OCI-LY3 (cell line): ENCODE data around the gene SLAMF7.

Source experiments
- EZH2phosphoT487 ChIP-seq: fragments of 200-600 bp; shearing (Covaris generic); IDR thresholded peaks from 2 replicates; pipeline ENCODE4 v1.6.1; 2018; ENCODE audit warnings: antibody characterized with exemption, mixed run types, low read depth
- TF ChIP-seq, protein P1 (sequence below): fragments of 200-600, 300-600 bp; sonication (generic); IDR thresholded peaks from 2 replicates; pipeline ENCODE4 v1.5.1; 2014; ENCODE audit warnings: antibody characterized with exemption, low read length, low read depth

DNA sequence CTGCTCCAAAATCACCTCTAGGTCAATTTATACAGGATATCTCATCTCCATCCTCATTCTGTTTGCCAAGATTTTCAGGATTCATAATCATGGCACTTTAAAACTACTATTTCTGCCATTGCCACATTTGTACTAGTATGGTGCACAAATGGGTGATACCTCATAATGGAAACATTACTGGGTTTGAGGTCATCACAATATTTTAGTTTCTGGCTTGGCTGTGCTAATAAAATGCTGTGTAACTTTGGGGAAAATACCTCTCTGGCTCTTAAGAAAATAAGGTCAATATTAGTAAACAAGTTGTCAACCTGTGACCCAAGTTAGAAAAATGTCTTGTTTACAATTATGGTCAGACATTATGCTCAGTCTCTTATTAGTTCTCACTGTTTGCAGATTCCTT is 4.7 kb upstream of the SLAMF7 start:
- TF ChIP-seq, protein P1, sequence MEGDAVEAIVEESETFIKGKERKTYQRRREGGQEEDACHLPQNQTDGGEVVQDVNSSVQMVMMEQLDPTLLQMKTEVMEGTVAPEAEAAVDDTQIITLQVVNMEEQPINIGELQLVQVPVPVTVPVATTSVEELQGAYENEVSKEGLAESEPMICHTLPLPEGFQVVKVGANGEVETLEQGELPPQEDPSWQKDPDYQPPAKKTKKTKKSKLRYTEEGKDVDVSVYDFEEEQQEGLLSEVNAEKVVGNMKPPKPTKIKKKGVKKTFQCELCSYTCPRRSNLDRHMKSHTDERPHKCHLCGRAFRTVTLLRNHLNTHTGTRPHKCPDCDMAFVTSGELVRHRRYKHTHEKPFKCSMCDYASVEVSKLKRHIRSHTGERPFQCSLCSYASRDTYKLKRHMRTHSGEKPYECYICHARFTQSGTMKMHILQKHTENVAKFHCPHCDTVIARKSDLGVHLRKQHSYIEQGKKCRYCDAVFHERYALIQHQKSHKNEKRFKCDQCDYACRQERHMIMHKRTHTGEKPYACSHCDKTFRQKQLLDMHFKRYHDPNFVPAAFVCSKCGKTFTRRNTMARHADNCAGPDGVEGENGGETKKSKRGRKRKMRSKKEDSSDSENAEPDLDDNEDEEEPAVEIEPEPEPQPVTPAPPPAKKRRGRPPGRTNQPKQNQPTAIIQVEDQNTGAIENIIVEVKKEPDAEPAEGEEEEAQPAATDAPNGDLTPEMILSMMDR = no peak
- TF ChIP-seq EZH2phosphoT487 = no peak
